ENCODE data around the gene LRRN2. TPM values are rescaled to one million over a fixed set of nuclear protein-coding genes. Genes with fewer than 3 reads are reported as not detected.

Gene LRRN2
- total and polyA plus RNA-seq, 2 donors (not counting 3 experiments of a cell fraction or from before 2014, with no cell fraction given): not detected

- Histone ChIP-seq H3K4me3 (replicated peaks in 1 of 3; ENCODE audit: insufficient read depth in 1 of 3, low read depth in 1 of 3, low read length in 3 of 3) (no peak overlapping the region), H2AFZ (ENCODE audit: low read depth, low read length) (no peak overlapping the region), H3K36me3 (ENCODE audit: control insufficient read depth in 2 of 2, extremely low read depth in 1 of 2, insufficient read depth in 2 of 2, low read length in 2 of 2) (no peaks in the 10 kb centered on the region), H3K9me1 (replicated peaks; ENCODE audit: control insufficient read depth, extremely low read depth, insufficient read depth, low read length) (no peaks in the 10 kb centered on the region), H3K27me3 (ENCODE audit: control insufficient read depth in 2 of 2, insufficient read depth in 2 of 2, low read length in 2 of 2) (peaks cover 0 to 2% of the 10 kb centered on the region in 2 experiments), H3K9ac (replicated peaks; ENCODE audit: extremely low read depth, insufficient read depth, low read length) (no peak overlapping the region), H3K4me2 (ENCODE audit: insufficient read depth, low read length) (no peak overlapping the region), H3K4me1 (ENCODE audit: control insufficient read depth, extremely low read depth, insufficient read depth, low read length) (no peaks in the 10 kb centered on the region), H3K9me3 (replicated peaks; ENCODE audit: control insufficient read depth, insufficient read depth, low read length) (no peaks in the 10 kb centered on the region), H3K79me2 (ENCODE audit: control insufficient read depth, insufficient read depth, low read length) (no peaks in the 10 kb centered on the region), H3K27ac (ENCODE audit: insufficient read depth, low read depth, low read length) (no peak overlapping the region), H4K20me1 (replicated peaks; ENCODE audit: control insufficient read depth, extremely low read depth, insufficient read depth, low read length) (no peaks in the 10 kb centered on the region)
- DNase-seq (ENCODE audit: low read depth, low spot score): no peak
- FAIRE-seq: no peak
- no peak for TF ChIP-seq FOS (IDR thresholded peaks at IDR 0.05; ENCODE audit: borderline replicate concordance, insufficient read depth, low read length)
- no peak for TF ChIP-seq MYC (IDR thresholded peaks at IDR 0.05; ENCODE audit: low read depth, low read length)
- no peak for TF ChIP-seq POLR2AphosphoS5 (IDR thresholded peaks at IDR 0.05; ENCODE audit: insufficient read depth, low read depth, low read length)
- TF ChIP-seq JUN (IDR thresholded peaks at IDR 0.05; ENCODE audit: borderline replicate concordance, insufficient read depth, insufficient read length, low read depth): no peak
- TF ChIP-seq POLR2A (IDR thresholded peaks at IDR 0.05; ENCODE audit: low read depth, low read length): no peak
- TF ChIP-seq GATA2 (IDR thresholded peaks at IDR 0.05; ENCODE audit: insufficient read depth, insufficient read length, low read depth, low read length): no peak
- TF ChIP-seq MAX (IDR thresholded peaks at IDR 0.05; ENCODE audit: insufficient read depth, insufficient read length): no peak
- TF ChIP-seq CTCF (IDR thresholded peaks at IDR 0.05; ENCODE audit: extremely low read depth in 1 of 2, insufficient read depth in 1 of 2, low read depth in 1 of 2, low read length in 2 of 2): no peak
- TF ChIP-seq EZH2 (IDR thresholded peaks at IDR 0.05; ENCODE audit: borderline replicate concordance, low read depth, low read length, severe bottlenecking): no peak
- intact Hi-C loops (cut with micrococcal nuclease): no loop called here
- dilution Hi-C loops (cut with MboI; ENCODE audit: extremely low pct_ligation_motif_present, low sequenced_read_pairs): no loop called here
- ChIA-PET CTCF (no interaction called here), POLR2A (no interaction called here)
- BruUV-seq (replicated peaks): no TSS peak
Observed at GRCh38 chr1:204617256-204618147, 68.0 kb downstream of the LRRN2 start.
